Embryonic facial prominence (tissue), 1 donor: ENCODE measurements around the gene CDK14.
"Not testable (repeated sequence)": the region's sequence is repeated elsewhere in the genome, so short reads cannot be mapped to it uniquely, and the experiment has no call there.

Experiments used
- DNase-seq: peaks from one replicate; pipeline ENCODE4 v3.0.0-alpha.2; 2016; ENCODE audit errors: extremely low spot score

The CDK14 gene

DNA sequence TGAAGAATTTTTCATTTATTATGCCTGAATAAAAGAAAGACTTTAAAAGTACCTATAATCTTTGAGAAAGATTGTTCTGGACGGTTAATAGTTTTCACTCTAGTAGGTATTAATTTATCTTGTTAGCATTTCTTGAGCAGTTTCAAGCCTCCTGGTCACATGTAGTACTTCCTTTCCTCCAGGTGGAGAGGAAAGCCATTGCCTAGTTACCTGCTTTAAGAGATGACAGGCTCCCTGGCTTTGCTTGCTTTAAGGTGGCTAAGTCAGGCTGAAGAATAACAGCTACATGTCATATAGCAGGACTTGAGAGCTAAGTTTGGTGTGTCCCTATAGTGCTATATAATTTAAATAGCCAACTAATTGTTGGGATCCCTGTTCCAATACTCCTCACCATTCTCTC lies 160.2 kb downstream of the CDK14 start:
- no peak for DNase-seq

DNA sequence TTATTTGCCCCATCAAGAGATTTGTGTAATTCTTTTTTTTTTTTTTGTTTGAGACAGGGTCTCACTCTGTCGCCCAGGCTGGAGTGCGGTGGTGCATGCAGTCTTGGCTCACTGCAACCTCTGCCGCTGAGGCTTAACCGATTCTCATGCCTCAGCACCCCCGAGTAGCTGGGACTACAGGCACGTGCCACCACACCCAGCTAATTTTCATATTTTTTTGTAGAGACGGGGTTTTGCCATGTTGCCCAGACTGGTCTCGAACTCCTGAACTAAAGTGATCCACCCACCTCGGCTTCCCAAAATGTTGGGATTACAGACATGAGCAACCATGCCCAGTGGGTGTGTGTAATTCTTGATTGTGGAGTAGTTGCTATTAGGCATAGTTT lies 161.4 kb downstream of the CDK14 start:
- not testable (repeated sequence) for DNase-seq

DNA sequence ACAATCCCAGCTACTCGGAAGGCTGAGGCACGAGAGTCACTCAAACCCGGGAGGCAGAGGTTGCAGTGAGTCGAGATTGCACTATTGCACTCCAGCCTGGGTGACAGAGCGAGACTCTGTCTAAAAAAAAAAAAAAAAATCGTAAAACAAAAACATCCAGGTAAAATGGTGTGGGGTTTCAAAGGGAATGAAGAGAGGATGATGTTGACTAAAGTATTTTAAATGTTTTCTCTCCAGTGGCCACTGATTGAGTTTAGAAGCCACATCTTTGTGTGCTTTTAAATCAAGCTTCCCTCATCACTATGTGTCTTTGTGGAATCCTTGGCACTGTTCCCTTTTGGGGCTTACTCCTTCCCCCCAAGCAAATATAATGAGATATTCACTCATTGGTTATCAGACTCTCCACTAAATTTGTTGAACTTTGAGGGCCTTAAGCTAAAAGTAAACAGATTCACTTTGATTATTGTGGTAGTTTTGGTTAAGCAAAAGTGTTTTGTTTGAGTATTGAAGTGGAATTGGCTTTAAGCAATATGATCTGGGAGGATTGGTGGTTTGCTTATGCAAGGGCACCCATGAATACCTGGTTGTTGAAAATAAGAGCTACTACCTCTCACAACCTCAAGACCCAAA lies 162.9 kb downstream of the CDK14 start:
- no peak for DNase-seq

DNA sequence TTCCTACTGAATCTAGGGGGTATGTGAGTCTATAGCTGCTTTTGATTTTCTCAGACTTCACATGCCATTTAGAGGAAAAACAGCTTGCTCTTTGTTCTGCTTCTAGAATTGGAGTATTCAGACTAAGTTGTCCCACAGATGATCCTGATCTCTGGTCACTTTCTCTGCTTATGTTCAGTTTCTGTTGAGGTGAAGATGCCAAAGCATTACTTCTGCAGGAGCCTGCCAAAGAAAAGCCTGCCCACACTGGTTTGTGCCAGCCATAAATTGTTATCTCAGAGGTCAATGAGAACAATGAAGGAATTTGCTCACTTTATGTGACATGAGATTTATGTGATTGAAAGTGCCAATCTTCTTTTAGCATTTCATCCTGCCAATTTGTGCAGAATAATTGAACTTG lies 163.6 kb downstream of the CDK14 start:
- DNase-seq = no peak

DNA sequence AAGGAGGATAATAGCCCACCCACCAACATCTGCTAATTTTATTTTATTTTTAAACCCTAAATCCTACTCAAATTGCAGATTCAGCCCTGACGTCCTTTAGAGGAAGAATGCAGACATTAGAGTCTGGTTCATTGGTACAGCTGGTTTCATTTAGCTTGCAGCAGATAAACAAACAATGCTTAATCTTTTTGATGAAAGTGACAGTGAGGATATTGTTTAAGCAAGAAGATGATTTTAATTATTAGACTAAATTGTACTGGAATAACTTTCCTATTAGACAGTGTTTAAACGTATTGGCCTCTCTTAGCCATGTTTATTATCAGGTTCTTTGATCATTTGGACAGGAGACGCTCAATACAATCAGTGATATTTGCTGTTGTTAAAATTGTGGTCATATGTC lies 164.8 kb downstream of the CDK14 start:
- no peak for DNase-seq

DNA sequence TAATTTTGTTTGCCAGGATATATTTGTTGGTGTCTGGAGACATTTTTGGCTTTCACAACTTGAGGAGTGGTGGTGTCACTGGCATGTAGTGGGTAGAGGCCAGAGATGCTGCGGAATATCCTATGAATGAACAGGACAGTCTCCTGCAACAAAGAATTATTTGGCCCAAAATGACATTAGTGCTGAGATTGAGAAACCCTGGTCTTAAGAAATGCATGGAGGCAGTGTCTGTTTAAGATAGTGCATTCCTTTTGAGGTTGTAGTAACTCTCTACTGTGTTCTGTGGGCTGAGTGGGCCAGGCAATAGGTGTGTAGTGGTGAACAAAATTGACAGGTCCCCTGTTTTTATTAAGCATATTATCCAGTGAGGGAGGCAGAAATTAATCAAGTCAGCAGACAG lies 165.5 kb downstream of the CDK14 start:
- no peak for DNase-seq

DNA sequence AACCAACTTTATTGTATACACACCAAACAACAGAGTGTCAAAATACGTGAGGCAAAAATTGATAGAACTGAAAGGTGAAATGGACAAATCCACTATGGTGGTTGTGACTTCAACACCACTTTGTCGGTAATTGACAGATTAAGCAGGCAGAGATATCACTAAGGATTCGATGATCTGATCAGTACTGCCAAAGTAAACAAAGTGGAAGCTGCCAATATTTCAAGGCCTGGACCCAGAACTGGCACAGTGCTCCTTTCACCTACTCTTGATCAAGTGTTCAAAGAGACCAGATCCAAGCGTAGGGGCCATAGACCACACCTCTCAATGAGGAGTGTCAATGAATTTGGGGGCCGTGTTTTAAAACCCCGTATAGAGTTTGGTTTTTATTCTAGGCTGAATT lies 167.0 kb downstream of the CDK14 start:
- no peak for DNase-seq

DNA sequence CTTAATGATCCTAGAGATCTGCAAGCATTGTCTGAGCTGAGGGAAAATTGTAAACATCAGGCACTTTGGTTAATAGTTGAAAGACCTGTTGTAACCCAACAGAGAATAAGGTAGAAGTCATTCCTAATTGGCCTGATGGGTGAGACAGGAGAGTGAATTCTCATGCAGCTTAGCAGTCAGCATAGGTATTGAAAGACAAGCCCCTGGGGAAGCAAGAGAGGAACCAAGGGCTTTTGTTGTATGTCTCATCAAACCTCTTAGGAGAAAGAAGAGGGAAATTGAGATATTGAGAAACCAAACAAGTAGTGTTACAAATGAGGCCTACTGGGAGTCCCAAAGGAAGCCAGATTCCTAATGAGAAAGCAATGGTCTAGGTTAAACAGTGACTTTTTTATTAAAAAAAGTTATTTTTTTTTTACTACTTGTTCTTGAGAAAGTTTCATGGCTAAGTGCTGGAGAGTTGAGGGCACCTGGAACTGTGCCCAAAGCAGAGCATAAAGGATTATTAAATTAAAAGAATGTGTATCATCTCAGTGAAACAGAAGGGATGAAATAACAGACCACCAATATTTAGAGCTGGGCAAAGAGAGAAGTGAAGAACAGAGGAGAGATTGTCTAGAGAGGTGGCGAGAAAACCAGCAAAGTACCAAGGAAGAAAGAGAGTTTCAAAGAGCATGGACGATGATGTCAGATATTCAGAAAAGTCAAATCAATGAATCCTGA lies 168.9 kb downstream of the CDK14 start:
- DNase-seq = no peak

DNA sequence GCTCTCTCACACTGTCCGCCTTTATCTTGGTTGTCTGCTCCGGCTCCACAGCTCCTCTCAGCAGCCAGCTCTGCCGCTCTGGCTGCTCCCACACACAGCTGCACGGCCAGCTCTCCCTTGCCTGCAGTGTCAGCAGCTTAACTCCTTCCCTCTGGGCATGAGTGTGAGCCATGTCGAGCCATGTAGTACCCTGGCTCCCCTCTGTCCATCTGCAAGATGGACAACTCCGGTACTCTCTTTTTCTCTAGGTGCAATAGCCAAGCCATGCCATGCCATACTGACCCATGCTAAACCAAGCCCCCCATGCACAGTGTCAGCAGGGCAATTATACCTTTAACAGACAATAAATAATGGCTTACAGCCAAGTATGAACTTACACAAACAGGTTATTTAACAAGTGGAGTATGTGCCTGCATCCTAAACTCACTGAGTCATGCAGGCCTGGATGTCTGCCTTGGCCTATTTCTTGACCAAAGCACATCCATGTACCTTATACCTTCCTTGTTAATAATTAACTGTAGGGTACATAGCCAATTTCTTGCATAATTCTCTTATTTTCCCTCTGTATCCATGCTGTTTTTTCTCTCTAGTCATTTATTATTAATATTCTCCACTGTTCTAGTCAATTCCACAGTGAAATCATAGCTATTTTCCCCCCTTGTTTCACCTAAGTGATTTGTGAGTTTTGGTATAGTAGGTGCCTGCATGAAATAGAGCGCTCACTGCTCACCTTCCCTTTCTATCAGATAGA lies 170.9 kb downstream of the CDK14 start:
- no peak for DNase-seq

DNA sequence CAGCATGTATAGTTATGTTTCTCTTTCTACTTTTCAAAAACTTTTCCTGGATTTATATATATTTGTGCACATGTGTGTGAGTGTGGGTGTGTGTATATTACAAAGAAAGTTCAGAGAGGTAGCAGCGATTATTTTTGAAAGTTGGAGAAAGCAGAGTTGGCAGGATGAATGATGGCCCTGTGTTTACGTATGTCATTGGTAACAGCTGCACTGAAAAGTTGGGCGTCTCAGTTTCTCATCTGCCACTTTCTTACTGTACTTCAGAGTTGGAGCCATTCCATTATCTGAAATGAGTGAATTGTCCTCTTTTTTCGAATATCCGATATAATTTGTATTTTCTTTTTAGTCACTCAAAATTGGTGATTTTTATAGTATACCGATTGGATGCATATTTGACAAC lies 172.2 kb downstream of the CDK14 start:
- no peak for DNase-seq

DNA sequence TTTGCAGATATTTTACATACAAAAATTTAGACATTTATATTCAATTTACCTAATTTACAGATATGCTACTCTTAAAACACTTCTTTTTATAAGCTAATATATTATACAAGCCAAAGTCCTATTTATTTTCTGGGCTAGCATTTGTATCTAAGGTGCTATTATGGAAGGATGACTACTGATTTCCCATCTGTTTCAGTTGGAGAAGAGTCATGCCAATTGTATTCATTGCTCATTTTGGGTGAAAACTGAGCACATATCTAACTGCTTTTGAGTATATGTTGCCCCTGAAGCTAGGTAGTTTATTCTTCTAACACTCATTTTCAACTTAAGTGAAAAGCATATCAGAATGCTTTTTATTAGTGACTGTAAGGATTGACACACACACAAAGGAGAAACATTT lies 172.9 kb downstream of the CDK14 start:
- no peak for DNase-seq

DNA sequence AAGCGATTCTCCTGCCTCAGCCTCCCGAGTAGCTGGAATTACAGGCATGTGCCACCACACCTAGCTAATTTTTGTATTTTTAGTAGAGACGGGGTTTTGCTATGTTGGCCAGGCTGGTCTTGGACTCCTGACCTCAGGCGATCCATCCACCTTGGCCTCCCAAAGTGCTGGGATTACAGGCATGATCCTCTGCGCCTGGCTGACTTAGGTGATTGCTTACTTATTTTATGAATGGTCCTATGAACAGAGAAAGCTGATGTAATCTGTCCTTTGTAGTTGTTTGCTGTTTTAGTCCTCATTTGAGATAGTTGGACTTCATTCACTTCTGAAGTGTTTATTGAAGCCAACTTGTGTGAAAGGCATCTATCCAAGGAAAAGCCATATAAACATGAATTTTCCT lies 173.4 kb downstream of the CDK14 start:
- DNase-seq = not testable (repeated sequence)

DNA sequence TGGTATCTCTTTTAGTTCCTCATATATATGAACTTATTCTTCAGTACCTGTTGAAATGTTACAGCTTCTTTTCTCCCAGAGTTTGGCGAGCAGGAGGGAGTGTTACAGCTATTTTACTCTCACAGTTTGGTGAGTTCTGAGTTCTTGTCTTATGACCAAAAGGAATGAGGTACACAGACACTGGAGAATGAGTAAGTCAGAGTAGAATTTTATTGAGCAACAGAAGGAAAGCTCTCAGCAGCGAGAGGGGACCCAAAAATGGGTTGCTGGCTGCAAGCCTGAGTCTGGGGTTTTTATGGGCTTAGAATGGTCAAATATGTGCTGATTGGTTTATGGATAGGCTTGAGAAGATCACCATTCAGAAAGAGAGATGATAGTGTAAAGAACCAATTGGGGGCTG lies 175.2 kb downstream of the CDK14 start:
- DNase-seq = no peak

DNA sequence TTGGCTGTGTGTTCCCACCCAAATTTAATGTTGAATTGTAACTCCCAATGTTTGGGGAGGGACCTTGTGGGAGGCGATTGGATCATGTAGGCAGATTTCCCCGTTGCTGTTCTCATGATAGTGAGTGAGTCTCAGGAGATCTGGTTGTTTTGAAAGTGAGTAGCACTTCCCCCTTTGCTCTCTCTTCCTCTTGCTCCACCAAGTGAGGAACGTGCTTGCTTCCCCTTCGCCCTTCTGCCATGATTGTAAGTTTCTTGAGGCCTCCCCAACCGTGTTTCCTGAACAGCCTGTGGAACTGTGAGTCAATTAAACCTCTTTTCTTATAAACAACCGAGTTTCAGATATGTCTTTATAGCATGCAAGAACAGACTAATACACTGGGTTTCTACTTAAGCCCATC lies 176.3 kb downstream of the CDK14 start:
- no peak for DNase-seq

DNA sequence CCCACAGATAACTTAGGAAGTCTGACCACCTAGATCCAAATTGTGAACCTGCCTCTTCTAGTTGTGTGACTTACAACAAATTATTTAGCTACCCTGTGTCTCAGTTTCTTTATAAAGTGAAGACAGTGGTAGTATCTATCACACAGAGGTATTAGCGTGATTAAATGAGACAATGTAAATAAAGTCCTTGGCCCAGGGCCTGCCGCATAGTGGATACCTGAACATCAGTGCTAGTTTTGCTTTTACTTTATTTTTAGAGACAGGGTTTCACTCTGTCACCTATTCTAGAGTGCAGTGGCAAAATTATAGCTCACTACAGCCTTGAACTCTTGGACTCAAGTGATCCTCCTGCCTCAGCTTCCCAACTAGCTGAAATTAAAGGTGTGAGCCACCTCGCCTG lies 177.1 kb downstream of the CDK14 start:
- no peak for DNase-seq

DNA sequence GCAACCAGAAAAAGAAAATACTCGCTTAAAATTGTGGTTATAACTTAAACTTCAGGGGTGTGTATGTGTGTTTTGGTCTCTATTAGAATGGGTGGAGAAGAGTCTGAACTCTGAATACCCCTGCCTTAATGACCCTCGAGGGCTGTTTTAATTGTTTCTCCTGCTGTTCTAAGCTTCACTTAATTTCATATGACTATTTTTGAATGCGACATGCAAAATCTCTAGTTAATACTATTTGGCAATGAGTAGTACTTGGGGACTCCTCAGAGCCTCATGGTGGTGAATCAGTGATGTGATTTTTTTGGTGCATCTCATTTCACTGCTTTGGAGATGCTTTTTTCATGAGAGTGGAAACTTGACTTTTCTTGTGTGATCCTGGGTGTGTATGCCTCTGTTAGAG lies 178.6 kb downstream of the CDK14 start:
- no peak for DNase-seq

DNA sequence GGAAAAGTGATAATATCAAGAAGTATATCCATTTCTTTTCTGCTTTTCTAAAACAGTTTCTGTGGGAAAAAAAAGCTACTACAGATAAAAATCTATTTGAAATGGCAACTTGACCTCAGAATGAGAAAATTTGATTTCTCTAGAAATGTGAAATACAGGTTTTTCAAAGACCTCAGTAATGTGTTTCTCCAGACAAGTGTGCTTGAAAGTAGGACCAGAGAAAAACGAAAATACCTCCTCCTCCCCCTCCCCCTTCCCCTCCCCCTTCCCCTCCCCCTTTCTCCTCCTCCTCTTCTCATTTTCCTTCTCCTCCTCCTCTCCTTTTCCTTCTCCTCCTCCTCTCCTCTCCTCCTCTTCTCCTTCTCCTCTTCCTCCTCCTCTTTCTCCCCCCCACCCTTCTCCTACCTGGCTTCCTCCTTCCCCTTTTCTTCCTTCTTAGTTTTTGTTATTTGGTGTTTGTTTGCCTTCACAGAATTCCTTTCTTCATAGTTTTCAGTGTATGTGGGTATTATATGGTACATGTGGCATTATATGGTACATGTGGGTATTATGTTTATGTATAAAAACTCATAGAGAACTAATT lies 179.4 kb downstream of the CDK14 start:
- DNase-seq = no peak

DNA sequence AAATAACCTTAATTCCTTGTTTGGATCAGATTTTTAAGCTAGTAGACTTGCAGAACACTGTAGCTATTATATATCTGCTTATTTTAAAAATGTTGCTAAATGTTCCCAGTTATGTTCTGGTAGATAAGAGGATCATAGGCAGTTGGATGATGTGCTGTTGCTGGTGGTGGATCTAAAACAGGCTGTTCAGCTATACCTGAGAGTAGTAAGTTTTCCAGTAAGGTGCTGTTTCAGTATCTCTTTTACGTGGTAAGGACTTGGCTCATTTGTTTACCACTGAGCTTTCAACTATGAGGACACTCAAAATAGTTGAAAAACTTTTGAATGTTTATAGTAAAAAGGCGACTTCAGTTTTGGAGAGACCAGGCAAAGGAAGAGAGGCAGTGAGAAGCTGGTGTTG lies 180.9 kb downstream of the CDK14 start:
- no peak for DNase-seq

DNA sequence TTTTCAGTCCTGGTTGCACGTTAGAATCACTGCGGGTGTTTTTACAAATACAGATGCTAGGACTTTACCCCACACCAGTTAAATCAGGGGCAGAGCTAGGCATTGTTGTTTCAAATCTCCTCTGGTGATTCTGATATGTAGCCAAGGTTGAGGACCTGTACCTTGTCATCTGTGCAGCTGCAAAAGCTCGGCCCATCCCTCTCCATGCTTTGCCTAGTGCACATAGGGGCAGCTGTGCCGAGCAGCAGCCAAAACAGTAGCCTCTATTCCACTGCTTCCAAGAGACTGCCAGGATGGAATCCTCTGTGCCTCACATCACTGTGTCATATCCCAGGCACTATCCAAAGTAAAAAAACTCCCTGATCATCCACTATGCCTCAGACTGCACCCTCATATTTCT lies 181.3 kb downstream of the CDK14 start:
- DNase-seq = no peak

DNA sequence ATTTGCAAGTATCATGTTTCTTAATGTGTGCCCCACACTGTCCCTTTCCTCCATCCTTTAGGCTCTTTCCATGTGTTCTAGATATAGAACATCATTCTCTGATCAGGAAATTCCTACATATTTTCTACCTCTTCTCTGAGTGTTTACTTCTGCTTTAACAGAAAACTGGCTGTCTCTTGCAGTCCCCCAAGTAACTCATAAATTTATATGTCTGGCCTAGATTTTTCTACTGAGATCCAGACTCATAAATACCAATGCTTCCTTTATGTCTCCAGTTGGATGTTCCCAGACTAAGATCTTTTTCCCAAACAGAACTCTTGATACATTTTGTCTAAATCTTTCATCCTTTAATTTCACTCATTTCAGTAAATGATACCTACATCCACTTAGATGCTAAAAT lies 181.8 kb downstream of the CDK14 start:
- no peak for DNase-seq

DNA sequence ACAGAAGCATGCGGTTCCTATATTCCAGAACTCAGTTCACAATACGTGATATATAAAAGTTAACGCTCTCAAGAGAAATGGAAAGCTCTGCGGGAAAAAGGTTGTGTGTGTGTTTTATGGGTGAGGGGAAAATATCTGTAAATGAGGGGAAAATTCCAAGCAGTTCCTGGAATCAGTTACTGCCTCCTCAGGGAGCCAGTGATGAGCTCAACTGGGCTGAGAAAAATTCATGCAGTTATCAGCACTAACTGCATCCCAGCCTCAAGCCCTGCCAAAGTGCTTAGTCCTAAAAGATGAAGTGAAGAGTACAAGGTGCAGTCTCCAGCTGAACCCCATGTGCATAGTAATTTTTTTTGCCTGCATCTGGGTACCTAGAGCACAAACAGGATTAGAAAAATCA lies 191.9 kb downstream of the CDK14 start:
- no peak for DNase-seq

DNA sequence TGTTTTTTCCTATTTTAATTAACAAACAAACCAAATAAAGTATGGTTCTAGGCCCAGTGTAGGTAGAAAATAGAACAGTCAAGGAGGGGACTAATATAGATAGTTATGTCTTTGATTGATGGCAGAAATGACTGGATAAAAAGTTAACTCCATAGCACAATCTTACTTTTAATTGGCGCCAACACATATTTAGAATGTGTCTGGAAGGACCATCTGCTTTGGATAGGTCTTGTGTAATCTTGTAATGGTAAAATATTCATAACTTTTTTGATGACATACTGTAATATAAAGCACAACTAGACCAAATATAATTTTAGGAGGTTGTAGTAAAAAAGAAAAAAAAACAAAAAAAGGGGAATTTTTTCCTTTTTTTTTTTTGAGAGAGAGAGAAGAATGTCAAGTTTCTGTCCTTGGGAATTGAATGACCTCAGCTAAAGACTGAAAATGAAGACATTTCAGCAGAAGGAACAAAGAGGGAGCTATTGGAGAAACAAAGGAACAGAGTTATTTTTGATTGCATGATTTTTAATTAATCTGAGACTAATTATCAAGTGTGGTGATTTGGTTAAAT lies 193.7 kb downstream of the CDK14 start:
- DNase-seq = no peak
